HFF-Myc (cell line): ENCODE results near the gene CNGB1.

Experiments used
- DNase-seq: peaks from one replicate; pipeline ENCODE4 v3.0.0-alpha.2; 2011; ENCODE audit warnings: low read depth; ENCODE audit errors: extremely low read depth
- H3K4me3 ChIP-seq: replicated peaks from 2 replicates; pipeline ENCODE4 v1.5.1; 2011; ENCODE audit warnings: low read depth, mild to moderate bottlenecking, control low read depth, low read length
- TF ChIP-seq, protein P1 (sequence below): IDR thresholded peaks from 2 replicates; pipeline ENCODE4 v1.5.1; 2012; ENCODE audit warnings: mild to moderate bottlenecking, low read depth, low read length, control low read depth; ENCODE audit errors: missing control alignments

The CNGB1 gene

DNA sequence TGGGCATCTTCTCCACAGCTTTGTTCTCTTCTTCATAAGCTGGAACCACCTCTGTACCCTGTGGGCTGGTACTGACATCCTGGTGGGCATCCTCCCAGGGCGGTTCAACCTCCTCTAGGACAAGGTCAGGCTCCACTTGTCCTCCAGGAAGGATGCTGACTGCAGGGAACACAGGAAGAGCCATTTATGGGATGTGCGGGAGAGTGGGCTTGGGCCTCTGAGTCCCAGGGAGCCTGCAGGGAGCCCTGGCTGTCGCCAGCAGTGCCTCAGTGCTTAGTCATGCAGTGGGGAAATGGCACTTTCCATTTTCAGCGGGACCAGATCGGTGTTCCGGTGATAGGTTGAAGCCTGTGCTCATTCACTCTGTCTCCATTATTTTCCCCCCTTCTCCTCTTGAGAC, 20.5 kb downstream of the CNGB1 start:
- no peak overlapping the region for H3K4me3 ChIP-seq
- TF ChIP-seq, protein P1, sequence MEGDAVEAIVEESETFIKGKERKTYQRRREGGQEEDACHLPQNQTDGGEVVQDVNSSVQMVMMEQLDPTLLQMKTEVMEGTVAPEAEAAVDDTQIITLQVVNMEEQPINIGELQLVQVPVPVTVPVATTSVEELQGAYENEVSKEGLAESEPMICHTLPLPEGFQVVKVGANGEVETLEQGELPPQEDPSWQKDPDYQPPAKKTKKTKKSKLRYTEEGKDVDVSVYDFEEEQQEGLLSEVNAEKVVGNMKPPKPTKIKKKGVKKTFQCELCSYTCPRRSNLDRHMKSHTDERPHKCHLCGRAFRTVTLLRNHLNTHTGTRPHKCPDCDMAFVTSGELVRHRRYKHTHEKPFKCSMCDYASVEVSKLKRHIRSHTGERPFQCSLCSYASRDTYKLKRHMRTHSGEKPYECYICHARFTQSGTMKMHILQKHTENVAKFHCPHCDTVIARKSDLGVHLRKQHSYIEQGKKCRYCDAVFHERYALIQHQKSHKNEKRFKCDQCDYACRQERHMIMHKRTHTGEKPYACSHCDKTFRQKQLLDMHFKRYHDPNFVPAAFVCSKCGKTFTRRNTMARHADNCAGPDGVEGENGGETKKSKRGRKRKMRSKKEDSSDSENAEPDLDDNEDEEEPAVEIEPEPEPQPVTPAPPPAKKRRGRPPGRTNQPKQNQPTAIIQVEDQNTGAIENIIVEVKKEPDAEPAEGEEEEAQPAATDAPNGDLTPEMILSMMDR: no peak

DNA sequence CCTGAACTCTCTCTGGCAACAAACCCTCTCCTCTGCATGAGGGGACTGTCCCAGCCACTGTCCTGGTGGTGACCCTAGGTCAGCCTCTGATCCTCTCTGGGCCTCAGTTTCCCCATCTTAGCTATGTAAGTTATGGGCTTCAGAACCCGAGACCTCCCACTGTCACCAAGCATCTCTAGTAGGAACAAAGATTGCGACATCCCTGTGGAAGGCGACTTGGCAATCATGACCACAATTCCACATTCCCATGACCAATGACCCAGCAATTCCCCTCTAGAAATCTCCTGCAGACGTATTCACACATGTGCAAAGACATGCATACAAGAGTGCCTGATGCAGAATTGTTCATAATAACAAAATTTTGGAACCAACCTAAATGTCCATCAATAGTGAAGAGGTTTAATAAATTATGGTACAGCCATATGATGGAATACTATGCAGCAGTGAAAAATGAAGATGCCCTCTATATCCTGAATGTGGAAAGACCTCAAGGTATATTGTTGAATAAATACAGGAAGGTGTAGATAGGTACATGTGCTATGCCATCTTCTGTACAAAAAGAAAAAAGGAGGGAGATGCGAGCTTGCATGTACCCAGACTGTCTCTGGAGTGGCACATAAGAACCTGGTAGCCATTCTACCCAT, 21.2 kb downstream of the CNGB1 start:
- TF ChIP-seq, protein P1: no peak
- no peak for DNase-seq
- no peak overlapping the region for H3K4me3 ChIP-seq

More for the DNA sequence above, 20.5 kb downstream of the CNGB1 start:
- DNase-seq: no peak

DNA sequence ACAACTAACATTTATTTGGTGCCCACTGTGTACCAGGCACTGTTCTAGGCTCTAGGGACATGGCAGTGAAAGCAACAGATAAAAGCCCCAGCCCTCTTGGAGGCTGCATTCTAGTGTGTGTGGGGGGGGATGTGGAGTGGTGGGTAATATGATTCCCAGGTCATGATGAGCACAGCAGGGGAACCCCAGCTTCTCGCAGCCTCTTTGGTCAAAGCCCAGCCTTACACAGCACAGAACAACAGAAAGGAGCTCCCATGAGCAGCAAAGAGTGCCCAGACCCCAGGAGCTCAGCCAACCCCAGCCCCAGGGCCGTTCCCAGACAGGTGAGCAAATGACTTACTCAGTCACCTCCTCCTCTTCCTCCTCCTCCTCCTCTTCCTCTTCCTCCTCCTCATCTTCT, 21.9 kb downstream of the CNGB1 start:
- no peak for DNase-seq
- no peak overlapping the region for H3K4me3 ChIP-seq
- TF ChIP-seq, protein P1: no peak

DNA sequence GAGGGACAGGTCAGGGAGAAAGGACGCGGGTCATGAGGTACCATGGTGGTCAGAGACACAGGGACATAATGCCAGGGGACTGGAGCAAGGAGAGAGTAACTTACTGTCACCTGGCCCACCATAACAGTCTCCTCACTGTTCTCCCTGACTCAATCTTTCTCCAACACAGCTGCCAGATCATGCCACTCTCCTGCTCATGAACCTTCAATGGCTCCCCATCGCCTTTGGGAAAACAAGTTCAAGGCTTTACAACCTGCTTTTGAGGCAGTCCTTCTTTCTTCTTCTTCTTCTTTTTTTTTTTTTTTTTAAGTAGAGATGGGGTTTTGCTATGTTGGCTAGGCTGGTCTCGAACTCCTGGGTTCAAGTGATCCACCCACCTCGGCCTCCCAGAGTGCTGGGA, 22.9 kb downstream of the CNGB1 start:
- no peak for DNase-seq
- H3K4me3 ChIP-seq: no peak overlapping the region

DNA sequence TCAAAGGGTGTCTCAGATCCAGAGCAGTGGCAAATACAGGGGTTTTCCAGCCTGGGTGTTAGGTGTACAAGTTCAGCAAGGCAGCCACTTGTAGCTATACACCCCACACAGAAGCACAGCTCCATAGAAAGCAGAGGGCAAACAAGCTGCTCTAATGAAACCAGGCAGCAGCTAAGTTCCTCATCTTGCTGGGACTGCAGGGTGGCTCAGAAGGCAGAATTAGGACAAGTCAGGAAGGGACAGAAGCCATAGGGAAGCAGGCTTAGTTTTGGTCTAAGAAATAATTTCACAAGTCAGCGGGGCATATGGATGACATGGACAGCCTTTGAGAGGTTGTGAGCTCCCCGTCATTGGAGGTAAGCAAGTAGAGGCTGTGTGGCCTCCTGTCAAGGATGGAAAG, 23.7 kb downstream of the CNGB1 start:
- DNase-seq: no peak

More for the DNA sequence above, 22.9 kb downstream of the CNGB1 start:
- TF ChIP-seq, protein P1: no peak

DNA sequence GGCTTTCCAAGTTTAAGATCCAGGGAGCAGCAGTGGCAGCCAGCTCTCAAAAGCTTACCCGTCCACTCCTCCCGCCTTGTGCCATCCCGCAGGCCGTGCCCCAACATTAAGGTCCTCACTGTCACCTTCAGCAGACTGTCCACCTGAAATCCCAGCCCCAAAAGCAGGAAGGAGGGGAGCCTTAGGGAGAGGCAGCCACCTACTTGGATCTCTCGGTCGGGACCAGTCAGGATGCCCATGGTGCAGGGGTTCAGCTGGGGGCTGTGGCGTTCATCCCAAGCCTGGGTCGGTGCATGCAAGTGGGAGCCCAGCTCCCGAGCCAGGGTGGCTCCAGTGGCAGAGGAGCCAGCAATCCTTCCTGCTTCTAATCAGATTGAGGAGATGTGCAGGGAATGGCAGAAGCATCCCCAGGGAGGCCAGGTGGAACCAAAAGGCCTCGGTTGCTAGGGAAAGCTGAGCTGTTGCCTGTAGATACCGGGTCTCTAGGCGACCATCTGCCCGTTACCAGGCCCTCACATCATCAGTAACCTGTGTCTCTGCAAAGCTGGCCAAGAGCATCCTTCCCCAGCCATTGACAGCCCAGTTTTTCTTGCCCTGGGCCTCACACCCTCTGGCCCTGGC, 24.6 kb downstream of the CNGB1 start:
- TF ChIP-seq, protein P1: no peak
- DNase-seq: no peak
- H3K4me3 ChIP-seq: no peak overlapping the region

More for the DNA sequence above, 23.7 kb downstream of the CNGB1 start:
- no peak overlapping the region for H3K4me3 ChIP-seq
- TF ChIP-seq, protein P1: no peak
